Putamen (tissue), 1 donor: ENCODE data around the gene KIF9.
"Not testable (repeated sequence)": the region's sequence is repeated elsewhere in the genome, so short reads cannot be mapped to it uniquely, and the experiment has no call there.

ENCODE experiments used
- DNase-seq: peaks from one replicate; pipeline ENCODE4 v3.0.0-alpha.2; 2016; ENCODE audit warnings: low spot score

Gene KIF9

DNA sequence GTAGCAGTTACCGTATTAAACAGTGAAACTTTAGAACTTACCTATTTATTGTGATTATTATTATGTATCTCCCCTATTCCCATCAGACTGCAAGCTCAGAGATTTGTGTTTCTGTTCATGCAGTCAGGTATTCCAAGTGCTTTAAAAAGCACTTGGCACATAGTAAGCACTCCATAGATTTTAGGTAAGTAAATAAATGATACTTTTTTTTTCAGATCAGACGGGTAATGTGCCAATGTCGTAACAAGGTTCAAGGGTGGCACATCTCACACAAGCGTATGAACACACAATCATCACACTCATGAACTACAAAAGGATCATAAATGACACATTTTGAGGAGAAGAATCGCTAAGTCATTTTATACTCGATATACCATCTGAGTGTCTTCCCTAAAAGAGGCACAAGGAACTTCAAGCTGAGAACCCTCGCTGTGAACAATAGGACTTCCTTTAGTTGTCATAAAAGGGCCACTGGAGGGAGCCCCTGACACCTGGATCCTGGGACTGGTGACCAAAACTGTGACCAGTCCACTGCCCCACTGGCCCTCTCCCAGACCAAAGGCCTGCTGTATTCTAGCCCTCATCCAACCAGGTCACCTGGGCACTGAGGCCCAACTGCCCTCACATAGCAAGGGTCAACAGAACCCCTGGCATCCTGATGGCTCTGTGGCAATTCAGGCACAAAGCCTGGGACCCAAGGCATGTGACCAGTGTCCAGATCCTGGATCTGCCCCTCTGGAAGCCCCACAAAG, 32.1 kb downstream of the KIF9 start:
- peak; percentile 13 for DNase-seq

DNA sequence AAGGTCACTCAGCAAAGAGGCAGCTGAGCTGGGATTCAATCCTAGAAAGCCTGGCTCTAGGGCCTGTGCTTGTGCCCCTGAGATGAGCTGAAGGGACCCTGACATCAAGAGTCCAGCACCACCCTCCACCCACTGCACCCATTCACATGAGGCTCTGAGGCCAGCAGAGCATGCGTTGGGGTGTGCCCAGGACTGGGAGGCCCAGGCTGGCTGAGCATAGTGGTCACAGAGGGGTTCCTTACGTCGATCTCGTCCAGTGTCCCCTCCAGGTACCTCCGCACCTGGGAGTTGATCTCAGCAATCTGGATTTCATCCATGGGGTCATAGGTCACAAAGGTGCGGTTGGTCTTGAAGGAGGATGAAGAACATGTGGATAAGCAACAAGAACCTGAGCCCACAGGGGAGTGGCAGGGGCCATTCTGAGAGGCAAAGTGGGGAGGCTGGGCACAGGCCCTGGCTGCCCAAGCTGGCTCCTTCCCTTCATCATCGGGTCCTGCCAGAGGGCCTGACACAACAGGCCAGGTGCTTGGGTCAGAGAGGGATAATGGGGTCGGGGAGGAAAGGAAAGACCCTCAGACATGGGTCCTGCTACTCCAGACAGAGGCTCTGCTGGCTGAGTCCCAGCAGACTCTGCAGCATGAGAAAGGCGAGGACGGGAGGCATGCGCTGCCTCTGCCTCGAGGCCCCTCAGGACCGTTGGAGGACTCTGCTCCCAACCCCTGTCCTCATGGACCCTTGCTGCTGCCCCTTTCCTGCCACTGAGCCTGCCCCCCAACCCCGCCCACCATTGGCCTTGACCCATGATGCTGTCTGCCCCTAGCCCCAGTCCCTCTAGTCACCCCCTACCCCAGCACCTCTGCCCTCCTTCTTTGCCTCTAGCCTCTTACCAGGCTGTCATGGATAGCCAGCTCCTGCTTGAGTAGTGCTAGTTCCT, 35.2 kb downstream of the KIF9 start:
- DNase-seq: no peak

- no peak for DNase-seq
Observed at GRCh38 chr3:47245271-47245670, 37.3 kb downstream of the KIF9 start.

DNA sequence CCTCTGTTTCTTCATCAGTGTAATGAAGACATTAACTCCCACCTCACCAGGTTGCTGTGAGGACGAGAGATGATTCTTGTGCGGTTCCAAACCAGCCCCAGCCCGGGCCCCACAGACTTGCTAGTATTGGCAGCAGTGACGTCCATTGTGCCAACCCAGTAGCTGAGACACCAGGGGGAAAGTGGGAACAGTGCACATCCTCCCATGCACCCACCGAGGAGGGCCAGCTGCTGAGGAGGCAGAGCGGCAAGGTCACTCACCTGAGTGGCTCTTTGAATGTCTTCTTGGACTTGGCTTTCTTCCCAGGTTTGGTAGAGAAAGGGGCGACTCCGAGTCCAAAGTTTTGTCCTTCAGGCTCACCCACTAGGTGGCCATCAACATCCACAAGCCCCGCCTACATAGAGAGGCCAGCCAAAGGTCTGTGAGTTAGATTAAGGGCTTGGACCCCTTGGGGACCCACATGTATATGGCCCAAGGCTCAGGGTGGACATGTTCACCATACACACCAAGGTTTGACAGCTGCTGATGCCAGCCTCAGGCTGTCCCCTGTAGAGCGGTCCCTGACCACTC, 38.0 kb downstream of the KIF9 start:
- DNase-seq: no peak

DNA sequence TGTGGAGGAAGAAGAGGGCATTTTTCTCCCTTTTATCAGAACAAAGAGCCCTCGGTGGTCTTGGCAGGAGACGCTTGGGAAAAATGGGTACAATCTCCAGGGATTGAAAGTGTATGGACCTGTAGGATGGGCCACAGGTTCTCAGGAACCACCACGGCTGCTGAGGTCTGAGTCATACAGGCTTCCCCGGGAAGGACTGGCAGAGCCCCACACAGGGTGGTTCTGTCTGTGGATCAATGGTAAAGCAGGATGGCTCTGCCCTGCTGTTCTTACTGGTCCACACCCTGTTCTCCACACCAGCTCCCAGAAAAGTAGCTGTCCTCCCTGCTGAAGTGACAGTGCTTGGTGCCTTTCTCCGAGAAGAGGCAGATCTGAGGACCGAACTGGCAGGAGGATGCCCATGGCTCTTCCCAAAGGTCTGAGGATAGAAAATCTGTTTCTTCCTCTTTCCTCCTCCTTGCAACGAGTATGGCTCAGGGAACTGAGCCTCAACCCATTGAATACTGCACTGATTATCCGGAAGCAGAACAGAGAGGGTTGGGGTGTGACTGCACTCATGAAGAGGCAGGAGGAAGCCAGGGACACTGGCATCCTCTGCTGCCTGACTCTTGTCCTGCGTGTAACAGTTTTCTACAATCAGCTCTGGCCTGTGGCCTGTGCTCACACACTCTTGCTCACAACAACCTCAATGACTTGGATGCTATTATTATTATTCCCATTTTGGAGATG, 39.0 kb downstream of the KIF9 start:
- DNase-seq: no peak

DNA sequence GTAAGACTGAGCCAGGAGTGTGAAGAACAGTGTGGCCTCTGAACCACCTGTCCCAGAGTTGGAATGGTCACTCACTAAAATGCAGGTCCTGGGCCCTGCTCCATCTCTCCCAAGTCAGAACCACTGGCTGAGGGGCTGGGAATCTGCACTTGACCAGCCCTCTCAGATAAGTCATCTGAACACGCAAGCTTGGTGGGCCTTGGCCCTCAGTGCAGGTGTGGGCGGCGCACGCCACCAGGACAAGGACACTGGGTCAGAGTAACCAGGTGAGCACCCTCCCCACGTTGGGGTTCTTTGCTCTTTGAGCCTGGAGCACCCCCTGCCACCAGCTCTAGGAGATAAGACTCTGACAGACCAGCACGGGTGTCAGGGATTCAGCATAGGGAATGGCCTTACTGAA, 42.7 kb downstream of the KIF9 start:
- DNase-seq: no peak

DNA sequence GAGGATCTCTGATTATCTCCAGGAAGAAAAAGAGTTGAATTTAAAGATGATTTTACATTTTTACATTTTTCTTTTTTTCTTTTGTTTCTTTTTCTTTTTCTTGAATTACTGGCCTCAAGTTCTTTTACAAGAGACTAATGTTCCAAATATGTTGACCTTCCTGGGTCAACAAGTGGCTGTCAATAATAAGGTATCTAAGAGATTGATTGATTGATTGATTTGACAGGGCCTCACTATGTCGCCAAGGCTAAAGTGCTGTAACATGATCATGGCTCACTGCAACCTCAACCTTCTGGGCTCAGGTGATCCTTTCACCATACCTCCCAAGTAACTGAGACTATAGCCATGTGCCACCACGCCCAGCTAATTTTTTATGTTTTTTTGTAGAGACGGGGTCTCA, 44.6 kb downstream of the KIF9 start:
- DNase-seq: no peak

DNA sequence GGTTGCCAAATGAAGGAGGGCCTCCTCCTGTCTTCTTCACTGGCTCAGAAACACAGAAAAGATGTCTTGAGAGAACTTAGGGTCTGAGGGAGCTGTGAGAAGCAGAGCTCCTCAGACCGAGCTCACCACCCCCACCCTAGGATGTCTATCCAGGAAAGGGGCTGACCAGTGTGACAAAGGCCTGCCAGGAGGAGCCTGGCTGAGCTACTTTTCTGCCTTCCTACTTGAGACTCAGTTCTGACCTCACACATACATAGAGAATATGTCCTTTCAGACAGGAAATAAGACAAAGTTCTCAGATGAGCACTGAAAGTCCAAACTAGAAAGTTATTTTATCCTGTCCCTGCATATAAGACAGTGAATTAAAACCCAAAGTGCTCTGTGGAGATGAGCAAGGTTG, 54.5 kb downstream of the KIF9 start:
- no peak for DNase-seq

DNA sequence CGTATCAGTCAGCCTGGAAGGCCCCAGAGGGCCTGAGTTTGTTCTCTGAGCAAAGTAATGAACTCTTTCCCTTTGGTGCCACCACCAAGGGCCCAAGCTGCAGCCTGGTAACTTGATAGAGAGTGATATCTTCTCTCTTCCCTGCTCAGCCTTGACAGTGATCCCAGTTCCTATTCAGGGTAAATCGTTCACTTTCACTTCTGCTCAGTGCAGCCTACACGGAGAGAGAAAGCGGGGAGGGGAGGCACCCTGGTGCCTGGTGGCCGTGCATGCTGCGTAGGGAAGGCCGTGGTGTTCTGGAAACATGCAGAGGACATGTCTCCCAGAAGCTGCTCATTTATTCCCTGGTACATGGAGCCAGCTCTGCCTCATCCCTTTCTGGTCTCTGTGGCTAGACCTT, 54.9 kb downstream of the KIF9 start:
- peak; percentile 14 for DNase-seq

DNA sequence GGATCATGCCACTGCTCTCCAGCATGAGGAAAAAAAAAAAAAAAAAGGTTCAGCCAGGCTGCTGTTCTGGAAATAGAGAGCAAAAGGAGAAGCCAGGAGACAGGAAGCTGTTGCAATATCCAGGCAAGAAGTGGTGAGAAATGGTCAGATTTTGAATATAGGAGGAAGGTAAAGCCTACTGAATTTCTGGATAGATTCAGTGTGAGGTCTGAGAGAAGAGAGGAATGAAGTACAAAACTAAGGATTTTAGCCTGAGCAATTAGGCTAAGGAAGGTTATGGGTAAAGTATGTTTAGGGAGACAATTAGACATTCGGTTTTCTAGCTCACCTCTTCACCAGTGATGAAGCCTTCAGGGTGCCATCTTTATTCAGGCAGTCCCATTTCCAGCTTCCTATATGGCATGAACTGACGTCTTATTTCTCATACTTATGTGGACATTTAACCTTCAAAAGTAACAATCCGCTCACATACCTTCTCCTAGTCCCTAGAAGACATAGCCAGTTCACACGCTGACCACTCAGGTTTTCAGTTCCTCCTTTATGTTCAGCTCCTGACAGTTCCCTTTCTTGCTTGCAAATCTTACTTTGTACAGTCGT, 57.2 kb downstream of the KIF9 start:
- DNase-seq: no peak

GRCh38 chr3:47223755-47224154, 58.8 kb downstream of the KIF9 start:
- no peak for DNase-seq

- no peak for DNase-seq
Observed at GRCh38 chr3:47221798-47222197, 60.8 kb downstream of the KIF9 start.

- DNase-seq: no peak
Observed at GRCh38 chr3:47210863-47211405, 71.7 kb downstream of the KIF9 start.

DNA sequence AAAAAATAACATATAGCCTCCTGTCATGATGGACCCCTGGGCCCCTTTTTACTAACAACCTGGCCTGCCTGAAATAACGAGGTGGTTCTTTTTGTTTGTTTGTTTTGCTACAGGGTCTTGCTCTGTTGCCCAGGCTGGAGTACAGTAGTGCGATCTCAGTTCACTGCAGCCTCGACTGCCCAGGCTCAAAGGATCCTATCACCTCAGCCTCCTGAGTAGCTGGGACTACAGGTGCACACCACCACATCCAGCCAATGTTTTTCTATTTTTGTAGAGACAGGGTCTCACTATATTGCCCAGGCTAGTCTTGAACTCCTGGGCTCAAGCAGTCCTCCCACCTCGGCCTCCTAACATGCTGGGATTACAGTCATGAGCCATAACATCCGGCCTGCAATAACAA, 76.6 kb downstream of the KIF9 start:
- DNase-seq: not testable (repeated sequence)

GRCh38 chr3:47204875-47205274, 77.7 kb downstream of the KIF9 start:
- no peak for DNase-seq

- no peak for DNase-seq
Observed at GRCh38 chr3:47202542-47202941, 80.1 kb downstream of the KIF9 start.

- DNase-seq: no peak
Observed at GRCh38 chr3:47197287-47197686, 85.3 kb downstream of the KIF9 start.

GRCh38 chr3:47194994-47195393, 87.6 kb downstream of the KIF9 start:
- no peak for DNase-seq

- DNase-seq: no peak
Observed at GRCh38 chr3:47193871-47194859, 88.4 kb downstream of the KIF9 start.

- no peak for DNase-seq
Observed at GRCh38 chr3:47186285-47186684, 96.3 kb downstream of the KIF9 start.
